HUDEP-2 (cell line): ENCODE measurements around the gene POLR1H.

ENCODE experiments used
- DNase-seq, 76 experiments: peaks; one replicate each; lab custom pipeline; 2025; ENCODE audit not compliant: unreplicated experiment in 76 of 76; lab: John Stamatoyannopoulos, UW

The POLR1H gene

DNA sequence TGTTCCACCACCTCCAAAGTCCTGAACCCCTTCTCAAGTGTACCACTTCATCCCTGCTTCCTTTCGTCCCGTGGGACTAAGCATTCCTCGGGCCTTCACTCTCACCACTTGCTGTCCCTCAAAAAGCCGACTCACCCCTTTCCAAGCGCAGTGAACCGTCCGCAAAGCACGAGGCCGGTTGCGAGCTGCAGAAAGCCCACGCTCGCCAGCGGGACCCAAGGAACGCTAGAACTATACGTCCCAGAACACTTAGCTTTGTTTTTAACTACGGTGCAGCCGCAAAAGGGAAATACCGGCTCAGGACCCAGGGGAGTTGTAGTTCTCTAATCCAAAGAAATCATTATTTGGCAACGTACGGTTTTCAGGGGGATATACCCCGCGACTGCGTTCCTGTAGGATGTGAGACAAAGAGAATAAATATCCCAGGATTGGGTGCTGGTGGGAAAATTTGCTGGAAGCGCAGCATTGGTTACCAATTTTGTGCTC, 416 bp upstream of the POLR1H start:
- peak in 23 of 76 experiments; percentile 7 to 62 (median 22) for DNase-seq

DNA sequence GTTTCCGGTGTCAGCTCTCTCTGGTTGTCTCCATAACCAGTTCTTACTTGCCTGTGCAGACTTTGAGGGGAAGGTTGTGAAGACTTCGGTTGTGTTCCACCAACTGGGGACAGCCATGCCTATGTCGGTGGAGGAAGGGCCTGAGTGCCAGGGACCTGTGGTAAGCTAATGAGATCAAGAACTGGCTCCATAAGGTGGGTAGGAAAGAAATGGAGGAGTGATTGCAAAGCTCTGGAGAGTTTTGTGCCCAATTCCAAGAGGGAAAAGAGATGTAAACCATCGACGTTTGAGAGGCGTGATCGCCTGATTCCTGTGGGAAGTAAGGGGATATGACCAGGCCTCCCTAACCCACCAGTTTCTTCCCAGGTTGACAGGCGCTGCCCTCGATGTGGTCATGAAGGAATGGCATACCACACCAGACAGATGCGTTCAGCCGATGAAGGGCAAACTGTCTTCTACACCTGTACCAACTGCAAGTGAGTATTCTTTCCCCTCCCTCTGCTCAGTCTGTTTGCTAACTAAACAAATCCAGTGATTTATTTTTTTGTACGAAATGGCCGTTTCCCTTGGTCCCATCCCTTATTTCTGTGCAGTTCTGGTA, 893 bp downstream of the POLR1H start:
- DNase-seq = peak in 16 of 76 experiments; percentile 10 to 64 (median 23)

DNA sequence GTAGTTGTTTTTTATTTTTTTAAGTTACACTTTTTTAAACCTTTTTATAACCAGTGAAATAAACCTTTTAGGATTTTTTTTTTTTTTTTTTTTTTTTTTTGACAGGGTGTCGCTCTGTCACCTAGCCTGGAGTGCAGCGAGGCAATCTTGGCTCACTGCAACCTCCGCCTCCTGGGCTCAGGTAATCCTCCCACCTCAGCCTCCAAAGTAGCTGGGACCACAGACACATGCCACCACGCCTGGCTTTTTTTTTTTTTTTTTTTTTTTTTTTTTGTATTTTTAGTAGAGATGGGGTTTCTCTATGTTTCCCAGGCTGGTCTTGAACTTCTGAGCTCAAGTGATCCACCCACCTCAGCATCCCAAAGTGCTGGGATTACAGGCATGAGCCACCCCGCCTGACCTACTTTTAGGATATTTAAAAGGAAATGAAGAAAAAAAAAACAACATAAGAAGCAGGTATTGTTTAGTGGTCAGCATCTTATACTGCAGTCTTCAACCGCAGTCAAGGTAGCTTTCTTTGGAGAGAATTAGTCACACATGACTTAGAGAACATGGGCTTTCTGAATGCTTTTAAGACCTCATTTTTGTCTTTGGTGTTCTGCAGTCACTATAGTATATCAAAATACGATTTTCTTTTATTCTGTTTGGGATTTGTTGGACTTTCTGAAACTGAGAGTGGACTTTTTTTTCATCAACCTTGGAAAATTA, 1.6 kb downstream of the POLR1H start:
- peak in 1 of 76 experiments; percentile 9 for DNase-seq

DNA sequence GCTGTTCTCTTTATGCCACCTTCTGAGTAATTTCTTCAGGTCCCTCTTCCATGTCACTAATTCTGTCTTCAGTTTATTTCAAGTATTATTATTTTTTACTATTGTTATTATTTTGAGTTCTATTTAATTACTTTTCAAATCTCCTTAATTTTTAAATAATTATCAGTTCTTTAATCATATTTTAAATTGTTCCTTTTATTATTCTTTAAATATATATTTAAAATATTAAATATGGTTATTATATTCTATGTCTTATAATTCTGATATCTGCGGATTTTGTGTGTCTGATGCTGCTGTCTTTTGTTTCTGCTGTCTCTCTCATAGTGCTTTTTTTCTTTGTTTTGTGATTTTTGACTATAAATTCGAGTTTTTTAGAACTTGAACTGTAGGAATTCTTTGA, 2.2 kb downstream of the POLR1H start:
- no peak for DNase-seq

DNA sequence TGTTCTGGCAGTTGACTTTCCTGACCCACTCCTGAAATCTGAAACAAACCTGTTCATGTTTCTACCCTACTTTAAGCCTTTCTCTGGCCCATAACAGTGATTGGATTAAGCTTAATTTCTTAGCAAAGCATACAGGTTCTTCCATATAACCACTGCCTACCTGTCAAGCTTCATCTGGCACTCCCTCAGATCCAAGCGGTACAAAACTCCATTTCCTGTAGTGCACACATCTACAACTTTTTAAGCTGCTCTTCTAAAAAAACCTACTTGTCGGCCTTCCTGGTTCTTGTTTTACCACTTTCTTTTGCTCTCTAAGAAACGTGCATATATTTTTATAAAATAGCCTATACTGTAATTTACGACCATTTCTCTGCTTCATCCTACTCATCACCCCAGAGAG, 5.0 kb downstream of the POLR1H start:
- peak in 1 of 76 experiments; percentile 19 for DNase-seq

DNA sequence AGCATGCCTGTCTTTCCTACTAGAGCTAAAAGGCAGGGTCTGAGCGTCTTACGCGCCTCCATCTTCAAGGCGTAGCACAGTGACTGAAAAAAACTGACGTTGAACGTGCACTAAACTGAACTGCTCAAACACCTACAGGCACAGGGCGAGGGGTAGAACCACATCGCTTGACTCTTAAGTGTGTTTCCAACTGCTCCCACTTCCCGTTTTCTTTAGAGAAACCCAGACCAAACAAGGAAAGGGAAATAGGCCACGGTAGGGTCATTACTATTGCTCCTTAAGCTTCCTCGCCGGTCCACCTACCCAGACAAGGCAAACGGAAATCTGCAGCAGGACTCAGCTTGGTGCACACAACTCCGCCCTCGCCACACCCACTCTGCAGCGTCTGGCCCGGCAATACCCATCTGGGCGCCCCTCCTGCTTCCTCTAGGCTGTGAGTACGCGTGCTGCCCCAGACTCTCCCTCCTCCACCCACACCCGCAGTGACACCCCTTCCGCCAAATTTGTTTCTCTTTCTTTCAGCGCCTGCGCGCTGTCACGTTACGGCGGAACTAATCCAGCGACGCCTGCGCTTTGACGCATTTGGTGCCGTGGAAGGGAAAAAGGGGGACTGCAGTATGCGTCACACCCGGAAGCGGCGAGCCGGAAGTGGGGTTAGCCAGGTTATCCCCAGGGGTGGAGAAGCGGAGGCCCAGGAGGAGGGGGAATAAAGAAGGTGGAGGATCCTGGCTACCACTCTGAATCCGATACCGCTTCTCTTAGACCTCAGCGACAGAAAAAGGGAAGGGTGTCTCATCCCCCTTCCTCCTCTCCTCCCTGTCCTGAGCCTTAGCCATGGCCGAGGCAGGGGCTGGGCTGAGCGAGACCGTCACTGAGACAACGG, 5.8 kb downstream of the POLR1H start, which contains the start of gene PPP1R11:
Gene PPP1R11 (plus strand): TSS at position 622 of the 883 bp plus-strand sequence. CDS start 213 bp downstream, at position 835.
- DNase-seq = peak; percentile 81 to 100 (median 99)

DNA sequence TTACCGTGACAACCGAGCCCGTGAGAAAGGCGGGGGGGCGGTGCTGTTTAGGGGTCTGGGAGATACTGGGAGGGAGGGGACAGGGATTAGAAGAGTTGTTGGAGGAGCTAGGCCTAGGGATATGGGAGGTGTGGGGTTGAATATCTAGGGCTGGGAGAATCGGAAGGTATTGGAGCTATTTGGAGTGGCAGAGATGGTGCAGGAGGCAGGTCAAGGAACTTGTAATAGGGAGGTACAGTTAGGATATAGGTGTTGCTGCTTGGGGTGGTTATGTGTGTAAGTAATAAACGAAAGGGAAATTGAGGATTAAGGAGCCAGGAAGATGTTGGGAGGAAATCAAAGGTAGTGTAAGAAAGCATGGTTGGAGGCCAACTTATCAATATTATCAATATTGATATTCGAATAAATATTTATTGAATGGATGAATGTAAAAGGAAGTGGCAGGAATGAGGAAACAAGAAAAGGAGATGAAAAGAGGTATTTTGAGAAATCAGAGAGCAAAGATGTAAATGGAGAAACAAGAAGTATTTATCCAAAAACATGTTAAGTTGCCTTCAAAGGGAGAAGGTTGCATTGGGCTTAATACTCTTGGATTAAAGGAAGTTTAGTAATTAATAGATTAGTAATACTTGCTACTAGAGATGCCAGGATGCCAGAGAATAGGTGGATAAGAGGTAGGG, 6.5 kb downstream of the POLR1H start:
- no peak for DNase-seq

DNA sequence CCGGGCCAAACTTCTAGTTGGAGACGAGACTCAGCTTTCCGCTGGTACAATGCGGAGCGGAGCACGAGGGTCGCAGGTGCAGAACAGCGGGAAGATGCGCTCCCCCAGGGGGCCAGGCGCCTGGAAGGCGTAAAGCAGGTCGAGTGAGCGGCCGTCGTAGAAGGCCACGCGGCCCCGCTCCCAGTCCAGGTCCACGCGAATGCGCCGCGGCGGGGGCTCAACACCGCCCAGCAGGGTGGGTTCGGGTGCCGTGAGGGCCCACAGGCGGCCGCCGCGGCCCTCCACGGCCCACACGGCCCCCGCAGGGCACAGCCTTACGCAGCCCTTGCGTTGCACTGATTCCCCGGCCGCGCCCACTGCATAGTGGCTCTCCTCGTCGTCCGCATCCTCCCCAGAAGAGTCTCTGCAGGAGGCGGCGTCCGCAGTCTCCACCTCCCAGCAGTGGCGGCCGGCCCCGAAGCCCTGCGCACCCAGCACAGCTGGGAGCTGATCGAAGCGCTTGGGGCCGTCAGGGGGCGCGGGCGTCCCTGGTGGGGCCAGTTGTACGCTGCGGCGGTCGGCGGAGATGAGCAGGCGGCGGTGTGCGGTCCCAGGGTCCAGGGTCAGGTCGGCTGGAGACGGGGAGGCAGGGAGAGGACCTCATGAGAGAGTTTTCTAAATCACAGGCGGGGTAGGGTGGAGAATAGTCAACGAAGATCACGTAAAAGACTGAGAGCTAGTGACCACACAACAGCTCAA, 10.2 kb downstream of the POLR1H start:
- DNase-seq = no peak

DNA sequence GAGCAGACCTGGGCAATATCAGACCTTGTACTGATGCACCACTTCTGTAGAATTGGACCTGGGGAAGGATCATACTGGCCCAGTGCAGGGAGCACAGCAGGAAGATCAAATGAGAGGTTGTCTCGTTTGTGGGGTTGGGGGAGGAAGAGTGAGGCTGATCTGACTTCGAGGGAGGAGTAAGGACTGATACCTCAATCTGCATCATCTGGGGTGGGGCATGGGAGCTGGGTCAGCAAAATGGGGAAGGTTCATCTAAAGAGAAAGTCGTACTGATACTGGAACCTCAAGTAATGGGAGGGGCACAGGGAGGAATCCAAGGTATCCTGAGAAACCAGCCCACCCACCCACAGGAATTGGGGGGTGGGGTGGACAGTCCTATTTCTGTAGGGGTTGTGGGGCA, 10.8 kb downstream of the POLR1H start:
- no peak for DNase-seq

DNA sequence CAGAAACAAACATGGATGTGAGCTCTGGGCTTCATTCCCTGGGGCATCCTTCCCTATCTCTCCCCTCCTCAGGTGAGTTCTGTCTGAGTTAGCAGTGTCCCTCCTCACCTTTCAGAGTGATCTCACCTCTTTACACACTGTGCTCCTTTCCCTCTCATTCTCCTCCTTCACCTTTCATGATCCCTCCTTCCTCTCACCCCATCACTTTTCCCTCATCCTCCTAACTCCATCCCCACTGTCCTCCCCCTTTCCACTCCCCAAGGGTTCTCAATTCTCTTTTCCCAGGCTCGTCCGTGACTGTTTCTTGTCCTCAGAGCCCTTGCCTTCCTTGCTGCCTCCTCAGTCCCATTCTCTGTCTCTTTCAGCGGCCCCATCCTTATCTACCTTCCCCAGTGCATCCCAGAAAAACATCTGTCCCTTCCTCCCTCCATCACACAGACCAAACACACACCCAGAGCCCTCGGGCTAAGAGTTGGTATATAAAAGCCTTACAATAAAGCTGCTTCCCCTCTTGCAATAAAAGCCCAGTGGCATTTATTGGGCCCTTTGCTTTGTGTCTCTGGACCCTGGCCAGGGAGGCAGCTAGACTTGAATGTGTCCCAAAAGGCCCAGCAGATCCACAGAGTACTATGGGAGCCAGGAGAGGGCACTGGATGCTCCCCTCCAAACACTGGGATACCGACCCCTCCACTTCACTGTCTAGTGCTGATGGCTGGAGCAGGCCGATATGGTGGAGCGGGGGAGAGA, 12.6 kb downstream of the POLR1H start:
- no peak for DNase-seq

DNA sequence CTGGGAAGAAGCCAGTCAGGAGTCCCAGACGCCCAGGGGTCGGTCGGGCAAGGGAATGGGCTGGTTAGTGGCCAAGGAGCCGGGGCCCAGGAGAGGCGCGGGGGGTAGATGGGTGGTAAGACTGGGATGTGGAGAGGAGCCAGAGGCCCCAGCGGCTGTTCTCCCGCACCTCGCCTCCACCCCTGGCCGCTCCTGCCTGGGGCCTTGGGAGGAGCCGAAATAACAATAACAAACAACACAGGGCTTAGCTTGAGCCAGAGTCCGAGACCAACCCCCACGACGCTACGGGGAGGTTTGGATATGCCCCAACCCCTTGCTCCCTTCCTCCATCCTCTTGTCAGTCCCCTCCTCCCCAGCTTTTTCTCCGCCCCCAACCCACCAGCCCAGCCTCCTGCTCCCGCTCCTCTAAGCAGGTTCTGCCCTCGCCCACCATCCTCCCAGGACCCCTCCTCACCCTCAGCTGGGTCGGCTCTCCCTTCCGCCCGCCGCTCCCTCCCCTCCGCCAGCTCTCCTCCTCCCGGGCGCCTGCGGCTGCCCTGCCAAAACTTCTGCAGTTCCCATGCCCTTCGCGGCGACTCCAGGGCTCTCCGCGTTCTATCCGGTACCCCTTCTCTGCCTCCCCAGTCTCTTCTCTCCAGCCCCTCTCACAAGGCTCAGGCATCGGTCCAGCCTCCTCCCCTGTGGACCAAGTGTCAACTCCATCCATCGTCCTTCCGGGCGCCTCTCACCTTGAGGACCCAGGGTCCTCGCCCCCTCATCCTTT, 13.4 kb downstream of the POLR1H start:
- DNase-seq = no peak

DNA sequence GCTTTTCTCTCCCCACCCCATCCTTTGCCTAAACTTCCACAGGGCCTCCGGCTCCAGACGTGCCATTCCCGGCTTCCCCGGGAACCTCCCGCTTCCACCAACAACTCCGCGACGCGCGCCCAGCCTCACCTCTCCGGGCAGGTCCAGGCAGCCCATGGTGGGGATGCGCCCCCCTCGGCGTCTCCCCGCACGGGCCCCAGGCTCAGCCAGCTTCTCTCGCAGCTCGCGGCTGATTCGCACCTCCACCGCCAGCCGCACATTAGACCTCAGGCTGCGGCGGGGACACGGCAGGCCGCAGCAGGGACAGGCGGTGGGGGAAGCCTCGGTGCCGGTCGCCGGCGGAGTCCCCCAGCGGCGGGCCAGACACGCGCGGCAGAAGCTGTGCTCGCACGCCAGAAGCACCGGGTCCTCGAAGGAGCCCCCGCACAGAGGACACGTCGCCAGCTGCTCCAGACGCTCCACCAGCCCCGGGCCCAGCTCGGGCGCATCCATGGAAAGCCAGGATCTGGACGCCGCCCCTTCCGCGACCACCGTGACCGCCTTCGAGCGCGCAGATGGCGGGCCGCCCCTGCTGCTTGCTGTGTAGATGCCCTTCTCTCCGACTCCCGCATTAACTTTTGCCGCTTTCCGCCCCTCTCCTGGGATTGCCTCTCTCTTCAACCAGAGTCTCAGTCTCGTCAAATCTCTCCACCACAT, 14.2 kb downstream of the POLR1H start, which contains the start of gene RNF39:
Gene RNF39 (minus strand): TSS at position 676 of the 696 bp plus-strand sequence. CDS start 184 bp downstream, at position 492.
- no peak for DNase-seq

DNA sequence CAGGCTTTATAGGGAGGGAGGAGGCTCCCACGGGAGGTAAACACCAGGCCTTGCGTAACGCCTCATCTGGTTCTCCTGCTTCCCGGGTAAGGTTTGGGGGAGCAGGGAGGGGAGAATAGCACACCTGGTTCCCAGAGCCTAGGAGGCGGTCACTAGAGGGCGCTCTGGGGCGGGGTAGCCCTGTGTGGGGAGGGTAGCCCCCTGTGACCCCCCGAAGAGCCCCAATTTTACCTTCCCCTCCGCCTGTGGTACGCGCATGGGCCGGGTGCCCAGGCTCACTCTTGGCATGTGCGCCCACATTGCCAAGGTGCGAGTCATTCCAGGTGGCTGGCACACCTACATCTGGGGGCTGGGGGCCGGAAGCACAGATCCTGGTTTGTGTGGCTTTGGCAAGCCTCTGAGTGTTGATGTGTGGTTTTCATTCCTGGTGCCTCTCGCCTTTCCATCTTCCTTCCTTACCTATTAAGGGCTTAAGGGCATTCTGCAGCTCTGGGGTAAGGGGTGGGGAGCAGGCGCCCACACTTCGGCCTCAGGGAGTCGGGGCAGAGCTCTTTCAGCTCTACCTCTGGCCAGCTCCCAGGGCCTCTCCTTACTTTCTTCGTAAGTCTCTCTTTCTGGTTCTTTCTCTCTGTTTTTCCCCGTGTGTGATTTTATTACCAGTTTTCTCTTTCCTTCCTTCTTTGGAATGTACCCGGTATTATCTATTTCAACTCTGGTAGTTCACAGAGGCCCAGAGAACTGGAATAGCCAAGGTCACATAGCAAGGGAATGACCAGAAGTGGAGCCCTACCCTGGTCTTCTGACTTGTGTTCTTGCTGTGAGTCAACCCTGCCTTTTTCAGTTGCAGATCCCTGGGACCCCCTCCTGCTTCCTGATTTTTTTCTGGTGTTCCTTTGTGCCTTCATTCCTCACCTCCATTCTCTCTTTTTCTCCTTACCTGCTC, 15.0 kb downstream of the POLR1H start:
- DNase-seq = peak in 1 of 76 experiments; percentile 13

DNA sequence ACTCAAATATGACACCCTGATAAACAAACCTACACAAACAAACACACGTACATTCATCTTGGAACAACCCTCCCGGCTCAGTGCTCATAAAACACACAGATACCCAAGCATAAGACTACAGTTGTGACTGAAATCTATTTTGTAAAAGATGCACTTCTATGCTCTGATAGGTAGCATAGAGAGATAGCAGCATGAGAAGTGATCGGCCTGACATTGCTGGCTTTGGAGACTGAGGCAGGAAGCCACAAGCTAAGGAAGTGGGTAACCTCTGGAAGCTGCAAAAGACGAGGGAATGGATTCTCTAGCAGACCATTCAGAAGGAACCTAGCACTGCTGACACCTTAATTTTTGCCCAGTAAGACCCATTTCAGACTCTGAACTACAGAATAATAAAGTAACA, 16.2 kb downstream of the POLR1H start:
- no peak for DNase-seq

DNA sequence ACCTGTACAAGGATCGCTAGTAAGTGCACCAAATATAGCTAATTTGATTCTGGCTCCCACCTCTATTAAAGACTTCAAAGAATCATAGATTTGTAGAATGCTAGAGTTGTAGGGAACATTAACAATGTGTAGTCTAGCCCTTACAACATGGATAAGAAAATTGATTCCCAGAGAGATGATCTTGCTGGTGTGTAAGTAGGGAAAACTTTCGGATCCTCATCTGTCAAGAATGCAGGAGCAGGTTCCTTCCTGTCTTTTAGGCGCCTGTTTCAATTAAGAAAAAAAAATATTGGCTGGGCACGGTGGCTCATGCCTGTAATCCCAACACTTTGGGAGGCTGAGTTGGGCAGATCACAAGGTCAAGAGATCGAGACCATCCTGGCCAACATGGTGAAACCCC, 26.8 kb downstream of the POLR1H start:
- no peak for DNase-seq

DNA sequence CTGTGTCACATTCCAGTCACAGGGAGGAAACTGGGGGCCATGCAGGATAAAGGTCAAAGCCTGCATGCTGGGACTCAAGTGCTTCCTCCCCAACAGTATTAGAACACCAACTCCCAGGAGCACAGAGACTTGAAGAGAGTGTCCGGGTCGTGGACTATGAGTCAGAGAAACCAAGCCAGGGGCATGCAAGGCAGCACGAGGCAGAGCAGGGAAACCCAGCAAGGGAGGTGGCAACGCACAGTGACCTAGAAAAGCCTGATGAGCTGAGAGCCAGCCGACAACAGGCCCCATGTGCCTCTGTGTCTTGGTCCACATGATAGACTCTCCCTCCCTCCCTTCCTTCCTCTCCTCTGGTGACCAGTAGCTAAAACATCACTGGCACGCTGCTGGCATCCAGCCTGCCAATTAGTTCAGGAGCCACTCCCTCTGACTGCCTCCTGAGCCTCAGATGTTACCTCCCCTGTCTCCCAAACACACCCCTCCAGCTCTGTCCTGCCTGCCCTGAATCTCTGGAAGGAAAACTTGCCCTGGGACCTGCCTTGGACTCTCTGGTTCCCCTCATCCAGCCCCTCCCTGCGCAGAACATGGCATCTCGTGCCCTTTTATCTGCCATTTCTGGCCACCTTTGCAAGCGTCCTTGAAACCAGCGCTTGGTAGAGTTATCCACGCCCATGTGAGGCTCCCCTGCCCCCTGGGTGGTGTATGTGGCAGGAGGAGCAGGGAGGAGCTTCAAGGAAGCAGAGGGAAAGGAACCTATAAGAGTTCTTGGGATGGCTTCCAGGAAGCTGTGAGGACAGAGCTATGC, 30.7 kb downstream of the POLR1H start:
- peak in 6 of 76 experiments; percentile 9 to 35 (median 19) for DNase-seq
